Activated CD4-positive, alpha-beta T cell treated with anti-CD3 and anti-CD28 coated beads, Interleukin-2, amount 50 U/mL, for 1 hour (primary cell): ENCODE measurements around the gene MRPS33.
"Not testable (repeated sequence)": the region's sequence is repeated elsewhere in the genome, so short reads cannot be mapped to it uniquely, and the experiment has no call there.

Experiments used
- DNase-seq: peaks from one replicate; pipeline ENCODE4 v3.0.0-alpha.2; 2020

The MRPS33 gene

DNA sequence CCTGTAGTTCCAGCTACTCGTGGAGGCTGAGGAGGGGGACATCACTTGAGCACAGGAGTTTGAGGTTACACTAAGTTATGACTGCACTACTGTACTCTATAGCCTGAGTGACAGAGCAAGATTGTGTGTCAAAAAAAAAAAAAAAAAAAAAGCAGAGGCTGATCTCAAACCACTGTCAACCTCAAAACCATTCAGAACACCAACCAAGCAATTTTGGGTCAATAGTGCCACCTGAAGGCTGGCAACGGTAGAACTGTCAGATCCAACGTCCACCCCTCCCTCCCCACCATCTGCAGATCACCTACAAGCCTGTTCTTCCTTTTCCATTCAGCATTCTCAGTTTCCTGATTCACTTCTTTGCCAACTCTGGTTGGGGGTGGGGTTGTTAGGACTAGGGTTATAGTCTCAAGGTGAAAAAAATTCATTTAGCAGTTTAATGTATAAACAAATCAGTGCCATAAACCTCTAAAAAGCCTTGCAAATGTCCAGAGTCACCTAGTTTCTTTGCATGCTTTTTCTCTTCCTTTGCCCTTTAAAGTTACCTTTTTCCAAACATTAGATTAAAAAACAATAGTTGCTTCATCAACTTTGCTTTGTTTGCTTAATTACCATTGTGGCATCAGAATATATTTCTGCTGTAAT is 2.6 kb downstream of the MRPS33 start:
- DNase-seq, result peak; percentile 74

DNA sequence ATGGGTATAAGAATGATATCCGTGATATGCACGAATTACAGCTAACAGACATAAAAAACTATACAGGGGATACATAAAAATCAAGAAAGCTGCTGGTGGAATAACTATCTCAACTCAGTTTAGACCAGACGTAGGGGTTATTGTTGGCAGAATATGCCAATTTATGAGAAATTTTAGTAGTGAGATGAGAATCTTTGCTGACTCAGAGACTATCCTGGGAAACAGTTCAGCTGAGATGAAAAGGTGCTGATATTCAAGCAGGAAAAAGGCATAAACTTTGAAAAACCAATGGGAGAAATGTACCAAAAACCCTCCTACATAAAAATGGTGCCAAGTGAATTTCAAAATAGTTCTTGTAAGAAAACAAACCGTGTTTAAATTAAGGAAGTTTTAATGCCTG is 3.3 kb downstream of the MRPS33 start:
- no peak for DNase-seq

DNA sequence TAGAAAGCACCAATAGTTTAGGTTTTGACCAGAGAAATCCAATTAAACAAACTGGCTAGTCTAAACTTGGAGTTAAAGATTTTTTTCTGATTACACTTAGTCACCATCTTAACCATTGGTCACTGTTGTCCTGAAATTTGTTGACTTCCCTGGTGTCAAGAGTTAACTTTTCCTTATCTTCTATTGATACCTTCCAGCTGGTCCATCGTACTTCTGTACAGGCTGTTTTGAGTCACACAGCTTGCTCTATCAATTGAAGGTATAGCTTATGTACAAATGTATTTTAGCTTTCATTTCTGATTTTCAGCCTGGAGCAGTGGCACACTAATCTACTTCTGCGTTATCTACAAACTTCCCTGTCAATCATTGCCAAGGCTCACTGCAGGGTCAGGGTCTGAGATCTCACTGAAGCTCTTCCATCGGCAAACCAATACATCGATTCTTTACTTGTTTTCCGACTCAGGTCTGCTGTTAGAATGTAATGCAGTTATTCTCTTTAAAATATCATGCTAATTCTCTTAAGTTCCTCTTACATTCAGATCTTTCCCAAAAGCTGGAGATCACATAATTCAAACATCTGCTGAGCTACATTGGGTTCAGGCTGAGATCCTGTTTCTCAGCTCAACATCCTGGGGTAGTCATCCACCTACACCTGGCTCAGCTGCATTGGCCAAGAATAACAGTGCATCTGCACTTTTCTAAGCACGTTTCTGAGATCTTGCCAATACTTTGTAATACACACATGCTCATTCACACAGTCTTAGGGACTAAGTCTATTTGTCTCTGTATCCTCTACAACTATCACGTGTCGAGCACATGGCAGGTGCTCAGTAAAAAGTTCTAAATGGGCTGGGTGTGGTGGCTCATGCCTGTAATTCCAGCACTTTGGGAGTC is 11.3 kb downstream of the MRPS33 start:
- DNase-seq, result no peak

DNA sequence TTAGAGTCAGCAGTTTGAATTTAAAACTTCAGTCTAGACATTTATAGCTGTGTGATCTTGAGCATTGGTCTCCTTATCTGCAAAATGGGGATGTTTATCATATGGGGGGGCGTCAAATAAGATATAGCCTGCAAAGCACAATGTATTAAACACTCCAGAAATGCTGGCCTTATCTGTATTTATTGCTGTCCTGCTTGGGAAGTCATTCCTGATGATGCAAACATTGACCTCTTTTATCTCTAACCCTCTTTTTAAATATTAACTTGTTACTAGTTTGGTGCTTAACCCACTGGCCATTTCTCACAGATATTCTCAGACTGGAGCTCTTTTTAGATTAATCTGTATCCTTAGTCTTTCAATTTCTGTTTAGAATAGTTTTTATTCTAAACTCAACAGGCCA is 13.2 kb downstream of the MRPS33 start:
- no peak for DNase-seq

DNA sequence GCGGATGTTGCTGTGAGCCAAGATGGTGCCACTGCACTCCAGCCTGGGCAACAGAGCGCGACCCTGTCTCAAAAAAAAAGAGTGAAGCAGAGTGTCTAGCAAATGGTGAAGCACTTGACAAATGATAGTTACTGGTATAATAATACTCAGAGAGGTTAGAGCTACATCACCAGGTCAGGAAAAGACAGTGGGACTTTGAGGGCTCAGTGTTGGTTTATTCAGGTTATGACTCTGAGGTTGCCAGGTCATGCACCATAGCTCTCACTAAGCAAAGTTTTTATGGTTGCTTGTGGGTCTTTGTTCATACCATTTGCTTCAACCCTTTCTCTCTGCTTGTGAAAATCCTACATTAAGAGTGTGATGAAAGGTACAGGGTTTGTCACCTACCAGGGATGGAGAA is 13.6 kb downstream of the MRPS33 start:
- DNase-seq, result no peak

DNA sequence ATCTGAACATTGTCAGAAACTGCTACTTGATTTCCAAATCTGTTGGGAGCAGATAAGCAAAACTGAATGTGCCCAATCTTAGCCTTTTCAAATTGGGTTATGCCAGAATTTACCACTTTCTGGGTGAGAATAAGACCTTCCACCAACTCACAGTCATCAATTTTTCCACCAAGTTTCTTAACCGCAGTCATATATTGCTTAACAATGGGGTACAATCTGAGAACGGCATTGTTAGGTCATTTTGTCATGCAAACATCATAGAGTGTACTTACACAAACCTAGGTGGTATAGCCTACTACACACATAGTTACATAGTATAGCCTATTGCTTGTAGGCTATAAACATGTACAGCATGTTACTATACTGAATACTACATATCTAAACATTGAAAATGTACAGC is 16.0 kb downstream of the MRPS33 start:
- DNase-seq, result no peak

DNA sequence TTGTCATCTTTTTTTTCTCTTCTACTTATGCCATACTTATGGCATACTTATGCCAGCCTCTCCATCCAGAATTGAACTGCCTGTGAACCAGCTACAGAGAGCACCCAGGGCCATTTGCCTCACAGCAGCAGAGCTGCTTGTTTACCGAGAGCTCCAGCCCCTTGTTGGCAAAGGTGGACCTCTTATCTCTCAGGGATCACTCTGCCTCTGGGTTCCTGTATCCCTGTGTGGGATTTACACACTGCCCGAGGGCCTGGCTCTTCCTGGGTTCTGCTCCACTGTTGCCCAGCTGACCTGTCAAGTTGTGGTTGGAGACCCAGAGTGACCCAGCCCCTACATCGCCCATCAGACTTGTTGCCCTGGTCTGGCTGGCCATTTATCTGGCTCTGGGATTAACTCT is 22.3 kb downstream of the MRPS33 start:
- no peak for DNase-seq

DNA sequence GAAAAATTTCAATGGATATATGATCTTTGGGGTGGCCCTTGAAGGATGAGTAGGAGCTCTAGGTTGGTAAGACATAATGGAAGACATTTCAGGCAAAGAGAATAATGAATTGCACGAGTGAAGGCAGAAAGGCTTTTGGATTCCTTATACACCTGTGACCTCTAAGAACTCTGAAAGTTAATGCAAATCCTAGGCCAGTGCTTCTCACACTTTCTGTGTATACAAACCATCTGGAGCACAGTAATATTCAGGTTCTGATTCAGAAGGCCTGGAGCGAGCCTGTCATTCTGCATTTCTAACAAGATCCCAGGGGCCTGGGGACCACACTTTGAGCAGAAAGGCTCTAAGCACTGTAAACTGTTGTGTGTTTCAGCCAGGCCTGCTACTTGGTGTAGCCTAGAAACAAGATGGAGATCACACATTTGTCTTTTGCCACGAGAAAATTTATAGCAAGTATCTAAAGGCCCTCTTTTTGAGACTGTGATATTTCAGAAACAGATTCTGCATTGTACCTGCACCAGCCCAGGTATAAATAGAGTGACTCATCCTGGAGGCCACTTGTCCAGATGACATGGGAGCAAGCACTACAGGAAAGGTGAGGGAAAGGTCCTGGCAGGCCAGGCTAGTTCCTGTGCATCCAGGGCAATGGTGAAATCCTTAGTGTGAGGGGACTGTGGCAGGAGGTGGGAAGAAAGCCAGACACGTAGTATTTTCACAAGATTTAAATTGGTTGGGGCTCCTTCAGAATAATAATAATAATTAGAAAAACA is 24.4 kb downstream of the MRPS33 start:
- DNase-seq, result no peak

DNA sequence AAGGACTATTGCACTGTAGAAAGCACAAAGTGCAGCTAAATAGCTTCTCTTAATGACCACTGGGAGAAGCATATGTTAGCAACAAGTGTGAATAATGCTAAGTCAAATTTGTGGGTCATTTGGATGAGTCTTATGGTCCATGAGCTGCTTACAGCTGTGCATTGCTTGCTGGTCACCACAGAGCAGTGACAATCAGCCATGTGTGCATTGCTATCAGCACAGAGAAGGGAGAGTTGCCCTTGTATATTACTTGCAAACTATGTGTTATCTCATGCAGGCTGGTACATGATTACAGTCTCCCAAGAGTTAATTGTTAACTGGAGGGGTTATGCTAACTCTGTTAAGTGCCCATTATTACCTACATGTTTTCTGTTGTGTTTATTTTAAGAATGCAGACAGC is 25.7 kb downstream of the MRPS33 start:
- no peak for DNase-seq

DNA sequence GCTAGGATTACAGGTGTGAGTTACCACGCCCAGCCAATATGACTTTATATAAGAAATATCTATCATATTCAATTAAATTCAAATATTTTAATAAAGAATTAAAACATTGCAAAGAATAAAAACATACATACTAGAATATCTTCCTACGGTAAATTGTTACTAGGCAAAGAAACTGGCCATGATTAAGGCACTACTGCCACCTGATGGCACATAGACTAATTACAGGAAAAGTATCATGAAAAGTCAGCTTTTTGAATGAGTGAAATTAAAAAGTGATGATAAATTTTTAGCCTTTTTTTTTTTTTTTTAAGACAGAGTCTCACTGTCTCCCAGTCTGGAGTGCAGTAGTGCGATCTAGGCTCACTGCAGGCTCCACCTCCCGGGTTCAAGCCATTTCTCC is 30.9 kb downstream of the MRPS33 start:
- DNase-seq, result no peak

DNA sequence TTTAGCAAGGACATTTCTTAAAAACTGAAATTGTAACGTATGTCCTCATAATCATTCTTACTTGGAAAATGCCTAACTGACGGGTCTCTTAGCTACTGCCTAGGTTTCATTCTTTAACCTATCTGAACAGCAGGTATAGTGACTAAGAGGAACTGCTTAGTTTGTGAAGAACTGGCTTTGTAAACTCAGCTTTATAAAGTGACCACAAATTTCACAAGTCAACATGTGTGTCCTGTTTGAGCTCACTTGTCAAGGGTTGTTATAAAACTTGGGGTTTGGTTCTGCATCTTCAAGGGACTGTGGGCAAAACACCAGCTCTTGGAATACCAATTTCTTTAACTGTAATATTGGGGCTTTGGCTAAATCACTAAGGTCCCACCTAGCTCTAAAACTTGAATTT is 32.2 kb downstream of the MRPS33 start:
- no peak for DNase-seq

DNA sequence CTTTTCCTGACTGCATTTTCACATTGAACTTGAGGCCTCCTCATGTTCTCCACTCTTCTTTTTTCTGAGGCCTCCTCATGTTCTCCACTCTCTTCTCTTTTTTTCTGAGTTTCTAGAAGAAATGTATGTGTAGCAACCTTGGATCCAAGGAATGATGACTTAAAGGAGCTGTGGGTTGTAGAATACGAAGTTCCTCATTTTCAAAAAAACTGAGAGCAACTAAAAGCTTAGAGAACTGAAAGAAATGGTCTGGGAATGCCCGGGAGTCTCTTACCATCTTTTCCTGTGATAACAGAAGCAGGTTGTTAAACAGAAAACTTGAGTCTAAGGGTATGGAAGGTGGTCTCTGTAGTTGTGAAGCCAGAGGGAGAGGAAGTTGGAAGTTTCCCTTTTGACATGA is 32.8 kb downstream of the MRPS33 start:
- no peak for DNase-seq

DNA sequence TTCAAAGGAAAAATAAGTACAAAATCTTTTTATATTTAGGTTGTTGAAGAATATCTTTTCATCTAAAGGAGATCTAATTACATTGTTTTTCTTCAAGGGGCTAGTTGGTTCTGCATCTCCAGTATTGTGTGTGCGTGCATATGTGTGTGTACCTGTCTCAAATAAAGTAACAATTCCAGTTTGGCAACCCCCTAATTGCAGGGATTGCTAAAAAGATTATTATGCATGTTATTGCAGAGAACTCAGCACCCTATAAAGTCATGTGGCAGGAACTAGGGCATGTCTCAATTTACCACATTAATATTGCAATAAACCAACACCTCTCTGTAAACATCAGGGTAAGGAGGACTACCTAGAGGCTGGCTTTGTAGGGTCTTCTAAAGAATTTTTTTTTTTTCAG is 37.0 kb downstream of the MRPS33 start:
- DNase-seq, result no peak

DNA sequence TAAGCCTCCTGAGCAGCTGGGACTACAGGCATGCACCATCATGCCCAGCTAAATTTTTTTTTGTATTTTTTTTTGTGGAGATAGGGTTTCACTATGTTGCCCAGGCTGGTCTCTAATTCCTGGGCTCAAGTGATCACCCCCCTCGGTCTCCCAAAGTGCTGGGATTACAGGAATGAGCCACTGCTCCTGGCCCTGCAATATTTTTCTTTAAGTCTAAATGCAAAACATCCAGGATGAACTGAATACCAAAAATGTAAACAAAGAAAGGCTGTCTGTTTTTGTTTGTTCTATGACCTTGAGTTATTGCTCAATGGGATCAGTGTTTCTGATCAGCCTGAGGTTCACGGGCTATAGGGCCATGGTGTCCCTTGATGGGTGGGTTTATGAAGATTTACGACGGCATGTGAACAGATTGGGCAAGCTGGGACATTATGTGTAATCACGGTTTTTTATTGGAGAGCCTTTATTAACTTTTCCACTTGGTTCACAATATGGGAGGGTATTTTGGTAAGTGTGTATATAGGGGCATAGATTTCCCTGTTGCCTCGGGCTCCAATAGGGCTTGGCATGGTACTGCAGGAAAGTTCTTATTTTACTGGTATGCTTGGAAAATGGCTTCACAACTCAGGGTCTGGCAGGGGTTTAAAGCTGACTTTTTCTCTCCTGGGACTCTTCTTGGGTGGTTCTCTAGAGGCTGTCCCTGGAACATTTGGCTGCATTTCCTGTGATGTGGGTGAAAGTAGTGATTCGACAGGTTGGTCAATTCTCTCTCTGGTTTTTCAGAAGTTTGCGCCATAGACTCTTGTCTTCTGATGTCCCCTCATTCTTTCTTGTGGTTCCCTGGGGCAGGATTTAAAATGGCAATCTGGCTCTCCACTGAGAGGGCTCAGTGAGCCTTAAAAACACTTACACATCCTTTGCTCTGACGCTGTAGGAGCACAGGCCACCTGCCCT is 41.6 kb downstream of the MRPS33 start:
- no peak for DNase-seq

DNA sequence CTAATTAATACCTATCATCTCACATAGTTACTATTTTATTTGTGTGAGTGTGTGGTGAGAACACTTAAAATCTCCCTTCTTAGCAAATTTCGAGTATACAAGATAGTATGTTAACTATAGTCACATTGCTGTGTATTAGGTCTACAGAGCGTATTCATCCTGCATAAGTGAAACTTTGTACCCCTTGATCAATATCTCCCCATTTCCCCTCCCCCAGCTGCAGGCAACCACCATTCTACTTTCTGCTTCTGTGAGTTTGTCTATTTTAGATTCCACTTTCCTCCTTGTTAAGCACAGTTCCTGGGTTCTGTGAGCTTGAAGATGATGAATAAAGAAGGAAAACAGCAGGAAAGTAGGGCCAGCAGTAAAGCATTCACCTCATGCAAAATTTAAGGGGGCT is 42.4 kb downstream of the MRPS33 start:
- no peak for DNase-seq

DNA sequence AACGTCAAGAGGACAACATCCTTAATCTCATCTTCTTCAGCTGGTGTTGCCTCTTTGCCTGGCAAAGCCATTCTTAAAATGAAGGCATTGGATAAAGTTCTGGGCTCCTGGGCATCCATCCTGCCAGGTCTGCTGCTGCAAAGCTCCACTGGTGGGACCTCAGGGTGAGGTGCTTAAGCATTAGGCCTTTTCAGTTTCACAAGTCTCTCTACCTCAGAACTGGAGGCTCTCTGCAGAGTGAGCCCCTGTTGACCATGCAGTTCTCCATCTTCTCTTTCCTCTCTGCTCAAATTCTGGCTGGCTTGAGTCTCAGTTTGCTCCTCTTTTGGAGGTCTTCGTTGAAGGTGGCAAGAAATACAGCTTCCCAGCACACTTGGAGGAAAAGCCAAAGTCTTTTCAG is 47.3 kb downstream of the MRPS33 start:
- DNase-seq, result no peak

DNA sequence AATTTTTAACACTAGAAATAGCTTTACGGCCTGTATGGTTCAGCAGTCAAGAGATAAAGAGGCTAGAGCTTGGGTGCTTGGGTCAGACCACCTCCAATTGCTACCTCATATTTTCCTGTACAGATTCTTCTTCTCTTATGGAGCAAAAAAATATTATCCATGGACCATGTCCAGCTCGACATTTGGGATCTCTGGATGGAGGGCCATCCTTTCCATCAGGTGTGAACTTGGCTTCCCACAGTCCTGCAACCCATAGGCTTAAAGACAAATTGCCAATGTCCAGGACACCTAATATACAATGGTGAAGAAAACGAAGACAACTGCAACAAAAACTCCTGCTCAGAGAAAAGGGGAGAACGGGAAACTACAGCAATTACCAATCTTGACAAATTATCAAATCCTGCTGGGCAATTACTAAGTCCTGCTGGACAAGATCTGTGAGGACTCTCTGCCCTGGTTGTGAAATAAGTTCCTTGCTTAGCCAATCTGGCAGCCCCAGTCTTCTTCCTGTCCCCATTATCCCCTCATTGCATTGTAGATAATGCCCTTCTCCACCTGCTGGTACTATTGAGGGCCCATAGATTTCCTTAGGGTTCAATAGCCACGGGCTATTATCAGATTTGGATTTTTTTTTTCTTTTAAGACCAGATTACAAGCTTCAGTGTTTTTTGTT is 48.1 kb downstream of the MRPS33 start:
- no peak for DNase-seq

DNA sequence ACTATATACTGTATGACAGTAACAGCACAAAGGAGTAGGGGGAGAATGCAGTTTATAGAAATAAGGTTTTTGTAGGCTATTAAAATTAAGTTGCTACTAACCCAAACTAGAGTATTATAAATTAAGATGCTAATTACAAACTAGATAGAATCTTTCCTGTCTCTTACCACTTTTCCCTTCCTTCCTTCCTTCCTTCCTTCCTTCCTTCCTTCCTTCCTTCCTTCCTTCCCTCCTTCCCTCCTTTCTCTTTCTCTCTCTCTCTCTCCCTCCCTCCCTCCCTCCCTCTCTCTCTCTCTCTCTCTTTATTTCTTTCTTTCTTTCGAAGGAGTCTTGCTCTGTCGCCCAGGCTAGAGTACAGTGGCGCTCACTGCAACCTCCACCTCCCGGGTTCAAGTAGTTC is 53.6 kb downstream of the MRPS33 start:
- DNase-seq, result no peak

DNA sequence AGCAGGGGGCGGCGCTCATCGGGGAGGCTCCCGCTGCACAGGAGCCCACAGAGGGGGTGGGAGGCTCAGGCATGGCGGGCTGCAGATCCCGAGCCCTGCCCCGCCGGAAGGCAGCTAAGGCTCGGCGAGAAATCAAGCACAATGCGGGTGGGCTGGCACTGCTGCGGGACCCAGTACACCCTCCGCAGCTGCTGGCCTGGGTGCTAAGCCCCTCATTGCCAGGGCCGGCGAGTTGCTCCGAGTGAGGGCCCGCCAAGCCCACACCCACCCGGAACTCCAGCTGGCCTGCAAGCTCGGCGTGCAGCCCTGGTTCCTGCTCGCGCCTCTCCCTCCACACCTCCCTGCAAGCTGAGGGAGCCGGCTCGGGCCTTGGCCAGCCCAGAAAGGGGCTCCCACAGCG is 57.8 kb downstream of the MRPS33 start:
- not testable (repeated sequence) for DNase-seq
